Transverse colon (tissue), 4 donors: ENCODE measurements around the gene IGSF22.

Experiments used
- POLR2A ChIP-seq: fragments of 450-650 bp; IDR thresholded peaks from one replicate; pipeline ENCODE4 v1.6.1; 2016; ENCODE audit warnings: antibody characterized with exemption, mild to moderate bottlenecking, moderate library complexity
- POLR2AphosphoS5 ChIP-seq, 3 donors: sonication (generic); formaldehyde crosslinking; IDR thresholded peaks; one replicate each; pipeline ENCODE4 v1.6.1; 2016; ENCODE audit warnings: antibody characterized with exemption in 3 of 3
- TF ChIP-seq, protein P1 (sequence below), 5 experiments: fragments of 200-600 bp in 3 of 5; fragments of 450-650 bp in 2 of 5; sonication (generic) in 3 of 5; IDR thresholded peaks; 1 replicate in 2 of 5; 2 replicates in 3 of 5; pipeline ENCODE4 v1.5.1; 2016 to 2017; ENCODE audit warnings: antibody characterized with exemption in 5 of 5, inconsistent platforms in 3 of 5, mild to moderate bottlenecking in 2 of 5, moderate library complexity in 1 of 5

DNA sequence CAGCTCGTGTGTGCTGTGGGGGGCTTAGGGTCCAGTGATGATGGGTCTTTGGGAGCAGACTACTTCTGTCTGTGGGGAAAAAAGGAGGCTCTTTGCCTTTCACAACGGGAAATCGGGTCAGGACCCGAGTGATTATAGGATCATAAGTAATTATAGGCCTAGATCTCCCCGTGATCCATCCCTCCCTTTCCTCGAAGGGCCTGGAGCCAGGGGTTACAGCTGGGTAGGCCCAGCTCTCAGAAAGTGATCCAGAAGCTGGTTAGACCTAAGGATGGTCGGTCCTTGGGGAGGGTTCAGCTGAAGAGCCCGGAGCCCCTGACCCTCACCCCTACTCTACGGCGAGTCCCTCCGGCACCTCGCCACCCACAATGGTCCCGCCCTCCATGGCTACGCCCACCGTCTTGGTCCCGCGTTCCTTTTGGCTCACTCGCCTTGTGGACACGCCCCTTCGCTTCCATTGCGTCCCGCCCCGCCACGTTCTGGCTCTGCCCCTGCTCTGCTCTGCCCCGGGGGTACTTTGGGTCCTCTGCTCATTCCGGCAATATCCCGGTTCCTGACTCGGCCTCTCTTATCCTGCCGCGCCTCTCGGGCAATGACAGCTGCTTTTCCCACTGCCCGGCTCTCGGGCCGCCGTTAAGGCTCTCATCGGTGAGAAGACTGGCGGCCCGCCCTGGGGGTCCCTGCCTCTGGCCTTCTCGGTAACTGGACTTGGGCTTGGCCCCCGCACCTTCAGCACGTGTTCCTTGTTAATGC lies 5.0 kb downstream of the IGSF22 start:
- TF ChIP-seq, protein P1, sequence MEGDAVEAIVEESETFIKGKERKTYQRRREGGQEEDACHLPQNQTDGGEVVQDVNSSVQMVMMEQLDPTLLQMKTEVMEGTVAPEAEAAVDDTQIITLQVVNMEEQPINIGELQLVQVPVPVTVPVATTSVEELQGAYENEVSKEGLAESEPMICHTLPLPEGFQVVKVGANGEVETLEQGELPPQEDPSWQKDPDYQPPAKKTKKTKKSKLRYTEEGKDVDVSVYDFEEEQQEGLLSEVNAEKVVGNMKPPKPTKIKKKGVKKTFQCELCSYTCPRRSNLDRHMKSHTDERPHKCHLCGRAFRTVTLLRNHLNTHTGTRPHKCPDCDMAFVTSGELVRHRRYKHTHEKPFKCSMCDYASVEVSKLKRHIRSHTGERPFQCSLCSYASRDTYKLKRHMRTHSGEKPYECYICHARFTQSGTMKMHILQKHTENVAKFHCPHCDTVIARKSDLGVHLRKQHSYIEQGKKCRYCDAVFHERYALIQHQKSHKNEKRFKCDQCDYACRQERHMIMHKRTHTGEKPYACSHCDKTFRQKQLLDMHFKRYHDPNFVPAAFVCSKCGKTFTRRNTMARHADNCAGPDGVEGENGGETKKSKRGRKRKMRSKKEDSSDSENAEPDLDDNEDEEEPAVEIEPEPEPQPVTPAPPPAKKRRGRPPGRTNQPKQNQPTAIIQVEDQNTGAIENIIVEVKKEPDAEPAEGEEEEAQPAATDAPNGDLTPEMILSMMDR (IDR thresholded peaks at IDR 0.05): no peak
- TF ChIP-seq POLR2AphosphoS5 (IDR thresholded peaks at IDR 0.05) (no peak), POLR2A (no peak)
